Muscle layer of colon (tissue), 2 donors: ENCODE measurements around the gene STMP1.
A peak's percentile ranks its signal among the peaks of the same experiment; 100 is the strongest.

ENCODE experiments used
- H3K27ac ChIP-seq: one replicate; pipeline ENCODE4 v1.7.0; 2013; ENCODE audit warnings: low read depth, mild to moderate bottlenecking, low read length, moderate library complexity
- H3K27me3 ChIP-seq, 2 donors: one replicate each; pipeline ENCODE4 v1.7.0; 2013; ENCODE audit warnings: low read length in 2 of 2, mild to moderate bottlenecking in 2 of 2; ENCODE audit not compliant: insufficient read depth in 2 of 2, control insufficient read depth in 1 of 2
- H3K36me3 ChIP-seq: one replicate; pipeline ENCODE4 v1.7.0; 2013; ENCODE audit warnings: mild to moderate bottlenecking, low read length; ENCODE audit not compliant: insufficient read depth
- H3K4me1 ChIP-seq: one replicate; pipeline ENCODE4 v1.7.0; 2013; ENCODE audit warnings: mild to moderate bottlenecking, low read length; ENCODE audit not compliant: insufficient read depth
- H3K4me3 ChIP-seq, 2 donors: one replicate each; pipeline ENCODE4 v1.7.0; 2013; ENCODE audit warnings: low read length in 2 of 2, low read depth in 1 of 2, mild to moderate bottlenecking in 1 of 2, moderate library complexity in 1 of 2
- H3K9ac ChIP-seq: one replicate; pipeline ENCODE4 v1.7.0; 2013; ENCODE audit warnings: low read length
- H3K9me3 ChIP-seq: one replicate; pipeline ENCODE4 v1.7.0; 2013; ENCODE audit warnings: mild to moderate bottlenecking, low read length
- donor health status: abdominal sarcoma.
- donor health status: Adenocarcinoma of cecum.

Gene STMP1

GRCh38 chr7:135647755-135648154, 14.6 kb upstream of the STMP1 start:
- H3K36me3 ChIP-seq, result peaks cover 26% of the 10 kb centered on the region
- no peak overlapping the region for H3K4me3 ChIP-seq
- no peak overlapping the region for H3K9ac ChIP-seq
- no peak overlapping the region for H3K27ac ChIP-seq
- H3K9me3 ChIP-seq, result no peaks in the 10 kb centered on the region
- H3K4me1 ChIP-seq, result no peaks in the 10 kb centered on the region
- no peaks in the 10 kb centered on the region for H3K27me3 ChIP-seq

DNA sequence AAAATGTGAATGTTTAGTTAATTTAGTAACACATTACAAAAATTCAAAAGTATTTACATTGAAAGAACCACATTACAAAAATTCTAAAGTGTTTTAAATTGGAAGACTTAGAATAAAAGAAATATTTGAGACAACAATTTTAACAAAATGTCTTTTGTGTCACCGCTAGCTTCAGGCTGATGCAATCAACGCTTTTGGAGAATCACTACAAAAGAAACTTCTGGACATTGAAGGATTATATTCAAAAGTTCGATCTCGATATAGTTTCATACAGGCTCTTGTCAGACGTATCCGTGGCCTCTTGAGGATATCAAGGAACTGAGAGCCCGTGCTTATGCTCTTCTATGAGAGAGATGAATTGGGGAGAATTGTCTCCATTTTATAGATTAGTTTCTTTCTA, 14.1 kb upstream of the STMP1 start:
- Histone ChIP-seq H3K27ac (no peak overlapping the region), H3K9me3 (no peaks in the 10 kb centered on the region), H3K27me3 (no peaks in the 10 kb centered on the region), H3K36me3 (peaks cover 23% of the 10 kb centered on the region), H3K4me3 (no peak overlapping the region), H3K4me1 (no peaks in the 10 kb centered on the region), H3K9ac (no peak overlapping the region)

GRCh38 chr7:135650831-135651573, 11.3 kb upstream of the STMP1 start:
- Histone ChIP-seq H3K4me3 (no peak overlapping the region), H3K36me3 (peaks cover 9% of the 10 kb centered on the region), H3K9me3 (no peaks in the 10 kb centered on the region), H3K27ac (no peak overlapping the region), H3K4me1 (no peaks in the 10 kb centered on the region), H3K9ac (no peak overlapping the region), H3K27me3 (no peaks in the 10 kb centered on the region)

- no peak overlapping the region for H3K27ac ChIP-seq
- H3K4me1 ChIP-seq, result no peaks in the 10 kb centered on the region
- H3K27me3 ChIP-seq, result no peaks in the 10 kb centered on the region
- H3K36me3 ChIP-seq, result no peaks in the 10 kb centered on the region
- H3K9me3 ChIP-seq, result no peaks in the 10 kb centered on the region
- H3K9ac ChIP-seq, result no peak overlapping the region
- no peak overlapping the region for H3K4me3 ChIP-seq
These were observed 8.8 kb upstream of the STMP1 start for GRCh38 chr7:135653340-135654080.

DNA sequence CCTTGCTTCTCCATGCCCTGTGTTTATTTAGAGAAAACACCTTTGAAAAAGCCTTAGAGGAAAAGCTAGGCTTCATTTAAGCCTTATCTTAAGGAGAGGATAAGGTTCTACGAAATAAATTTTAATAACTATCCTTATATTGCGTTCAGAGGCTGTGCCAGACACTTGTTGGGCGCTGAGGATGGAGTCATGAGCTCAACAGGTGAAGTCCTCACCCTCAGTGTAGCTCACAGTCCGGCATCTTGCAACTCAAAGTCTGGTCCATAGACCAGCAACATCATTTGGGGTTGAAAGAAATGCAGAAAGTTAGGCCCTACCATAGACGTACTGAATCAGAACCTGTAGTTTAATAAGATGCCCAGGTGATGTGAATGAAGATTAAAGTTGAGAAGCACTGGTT, 3.8 kb upstream of the STMP1 start:
- Histone ChIP-seq H3K4me1 (peaks cover 4% of the 10 kb centered on the region), H3K9ac (no peak overlapping the region), H3K4me3 (no peak overlapping the region), H3K27me3 (no peaks in the 10 kb centered on the region), H3K9me3 (no peaks in the 10 kb centered on the region), H3K36me3 (no peaks in the 10 kb centered on the region), H3K27ac (no peak overlapping the region)

- Histone ChIP-seq H3K9me3 (no peaks in the 10 kb centered on the region), H3K27me3 (no peaks in the 10 kb centered on the region), H3K4me1 (peaks cover 10% of the 10 kb centered on the region), H3K36me3 (no peaks in the 10 kb centered on the region), H3K4me3 (no peak overlapping the region), H3K27ac (no peak overlapping the region), H3K9ac (no peak overlapping the region)
These were observed 3.0 kb upstream of the STMP1 start for GRCh38 chr7:135659159-135659846.

- peak overlapping the region; percentile 49 to 97 for H3K4me3 ChIP-seq
- peaks cover 18% of the 10 kb centered on the region for H3K4me1 ChIP-seq
- no peaks in the 10 kb centered on the region for H3K27me3 ChIP-seq
- H3K36me3 ChIP-seq, result no peaks in the 10 kb centered on the region
- H3K27ac ChIP-seq, result peak overlapping the region; percentile 98
- H3K9ac ChIP-seq, result peak overlapping the region; percentile 66
- no peaks in the 10 kb centered on the region for H3K9me3 ChIP-seq
These were observed 797 bp upstream of the STMP1 start for GRCh38 chr7:135661311-135662122.

DNA sequence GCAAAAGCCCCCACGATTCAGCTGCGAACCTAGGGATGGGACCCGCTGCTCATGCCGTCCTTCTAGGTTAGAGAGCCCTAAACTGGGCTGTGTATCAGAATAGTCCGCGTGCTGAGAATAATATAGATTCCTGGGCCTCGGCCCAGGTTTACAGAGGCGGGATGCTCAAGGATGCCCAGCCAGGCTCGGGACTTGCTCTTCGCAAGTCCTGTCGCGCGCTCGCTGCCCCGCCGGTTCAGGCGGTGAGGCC, 266 bp upstream of the STMP1 start:
- H3K36me3 ChIP-seq, result no peaks in the 10 kb centered on the region
- peak overlapping the region; percentile 98 for H3K27ac ChIP-seq
- peak overlapping the region; percentile 66 for H3K9ac ChIP-seq
- H3K27me3 ChIP-seq, result no peaks in the 10 kb centered on the region
- H3K4me3 ChIP-seq, result peak overlapping the region; percentile 49 to 97
- peaks cover 18% of the 10 kb centered on the region for H3K4me1 ChIP-seq
- no peaks in the 10 kb centered on the region for H3K9me3 ChIP-seq

- H3K36me3 ChIP-seq, result no peaks in the 10 kb centered on the region
- H3K4me1 ChIP-seq, result peaks cover 18% of the 10 kb centered on the region
- peak overlapping the region in 1 of 2 donors; percentile 97 for H3K4me3 ChIP-seq
- no peaks in the 10 kb centered on the region for H3K9me3 ChIP-seq
- no peak overlapping the region for H3K27ac ChIP-seq
- H3K9ac ChIP-seq, result no peak overlapping the region
- H3K27me3 ChIP-seq, result no peaks in the 10 kb centered on the region
These were observed 1.8 kb downstream of the STMP1 start for GRCh38 chr7:135664046-135664589.

DNA sequence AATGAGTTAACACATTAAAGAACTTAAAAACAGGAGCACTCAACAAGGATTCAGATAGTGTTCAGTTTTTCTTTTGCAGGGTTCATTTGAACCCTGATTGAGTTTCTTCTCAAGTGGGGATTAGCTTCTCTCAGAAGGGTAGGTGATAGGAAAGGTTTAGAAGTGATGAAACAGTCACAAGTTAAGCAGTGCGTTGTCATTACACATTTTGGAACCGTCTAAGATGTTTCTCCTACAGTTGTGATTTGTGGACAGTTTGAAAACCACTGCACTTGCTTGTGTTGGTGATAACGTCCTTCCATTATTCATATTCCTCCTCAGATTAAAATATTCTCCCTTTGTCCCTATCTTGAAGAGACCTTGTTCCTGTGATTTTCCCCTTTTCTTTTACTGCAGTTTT, 2.7 kb downstream of the STMP1 start:
- peaks cover 23% of the 10 kb centered on the region for H3K4me1 ChIP-seq
- H3K27ac ChIP-seq, result no peak overlapping the region
- no peaks in the 10 kb centered on the region for H3K9me3 ChIP-seq
- no peak overlapping the region for H3K9ac ChIP-seq
- no peaks in the 10 kb centered on the region for H3K36me3 ChIP-seq
- H3K4me3 ChIP-seq, result no peak overlapping the region
- no peaks in the 10 kb centered on the region for H3K27me3 ChIP-seq

GRCh38 chr7:135666156-135666555, 3.8 kb downstream of the STMP1 start:
- no peak overlapping the region for H3K27ac ChIP-seq
- H3K9me3 ChIP-seq, result no peaks in the 10 kb centered on the region
- no peak overlapping the region for H3K9ac ChIP-seq
- no peaks in the 10 kb centered on the region for H3K36me3 ChIP-seq
- H3K4me1 ChIP-seq, result peaks cover 29% of the 10 kb centered on the region
- no peak overlapping the region for H3K4me3 ChIP-seq
- no peaks in the 10 kb centered on the region for H3K27me3 ChIP-seq
